Fibroblast of pulmonary artery (primary cell): Measurements from ENCODE around the gene SIGLEC6.
A peak's percentile ranks its signal among the peaks of the same experiment; 100 is the strongest.

Experiments used
- DNase-seq: peaks from one replicate; pipeline ENCODE4 v3.0.0-alpha.2; 2010; ENCODE audit warnings: low read depth
- H3K4me3 ChIP-seq: replicated peaks from 2 replicates; pipeline ENCODE4 v1.5.1; 2011; ENCODE audit warnings: low read depth, mild to moderate bottlenecking, control low read depth, low read length, moderate library complexity
- CTCF ChIP-seq: IDR thresholded peaks from 2 replicates; pipeline ENCODE4 v1.5.1; 2011; ENCODE audit warnings: mild to moderate bottlenecking, control low read depth, low read length, inconsistent platforms; ENCODE audit errors: missing control alignments

The SIGLEC6 gene

GRCh38 chr19:51531349-51532315, at the start of gene SIGLEC6:
Gene SIGLEC6, minus strand, starts transcription at chr19:51531670. Its CDS starts 22 bp downstream, at chr19:51531648.
- H3K4me3 ChIP-seq, result no peak within 1 kb of the TSS
- no peak for TF ChIP-seq CTCF
- DNase-seq, result no peak

GRCh38 chr19:51576850-51577249, 45.4 kb upstream of the SIGLEC6 start:
- H3K4me3 ChIP-seq, result no peak overlapping the region
- DNase-seq, result no peak
- no peak for TF ChIP-seq CTCF

GRCh38 chr19:51573331-51573730, 41.9 kb upstream of the SIGLEC6 start:
- peak overlapping the region; percentile 81 for H3K4me3 ChIP-seq
- DNase-seq, result no peak

GRCh38 chr19:51572908-51573307, 41.4 kb upstream of the SIGLEC6 start:
- H3K4me3 ChIP-seq, result peak overlapping the region; percentile 81
- TF ChIP-seq CTCF, result no peak
- DNase-seq, result peak; percentile 48

More at GRCh38 chr19:51573331-51573730, 41.9 kb upstream of the SIGLEC6 start:
- no peak for TF ChIP-seq CTCF

- H3K4me3 ChIP-seq, result peak overlapping the region; percentile 81
- no peak for TF ChIP-seq CTCF
- DNase-seq, result no peak
These were observed 40.9 kb upstream of the SIGLEC6 start for GRCh38 chr19:51572410-51572809.

GRCh38 chr19:51571599-51571998, 40.1 kb upstream of the SIGLEC6 start:
- H3K4me3 ChIP-seq, result peak overlapping the region; percentile 81
- no peak for DNase-seq
- no peak for TF ChIP-seq CTCF
